Lung (tissue), 13 donors: ENCODE data around the gene SH2D7. TPM values are rescaled to one million over a fixed set of nuclear protein-coding genes. Genes with fewer than 3 reads are reported as not detected.
A peak's percentile ranks its signal among the peaks of the same experiment; 100 is the strongest.
"Not testable (repeated sequence)": the region's sequence is repeated elsewhere in the genome, so short reads cannot be mapped to it uniquely, and the experiment has no call there.

Experiments used
- ATAC-seq: fragments of 200-7000 bp; cut with Tn5 transposase; one replicate; pipeline ENCODE4 v1.9.1; 2020; ENCODE audit warnings: moderate number of reproducible peaks; ENCODE audit not compliant: insufficient read depth, low FRiP score
- DNase-seq, 3 donors: peaks; one replicate each; pipeline ENCODE4 v3.0.0-alpha.2; 2013 to 2017
- H3K27ac ChIP-seq, 2 donors: one replicate each; pipeline ENCODE4 v1.5.1; 2013; ENCODE audit warnings: mild to moderate bottlenecking in 2 of 2, moderate library complexity in 2 of 2, control low read depth in 1 of 2, inconsistent platforms in 1 of 2, low read depth in 1 of 2, low read length in 1 of 2
- H3K27me3 ChIP-seq, 3 donors: one replicate each; pipeline ENCODE4 v1.5.1; 2013; ENCODE audit warnings: low read length in 2 of 3; ENCODE audit not compliant: control insufficient read depth in 3 of 3, insufficient read depth in 3 of 3
- H3K36me3 ChIP-seq, 4 donors: one replicate each; pipeline ENCODE4 v1.5.1; 2013; ENCODE audit warnings: low read length in 4 of 4, mild to moderate bottlenecking in 1 of 4, moderate library complexity in 1 of 4; ENCODE audit not compliant: control insufficient read depth in 4 of 4, insufficient read depth in 4 of 4
- H3K4me1 ChIP-seq, 5 donors: one replicate each; pipeline ENCODE4 v1.5.1; 2013; ENCODE audit warnings: low read length in 5 of 5, mild to moderate bottlenecking in 2 of 5, moderate library complexity in 1 of 5; ENCODE audit not compliant: control insufficient read depth in 5 of 5, insufficient read depth in 5 of 5
- H3K4me3 ChIP-seq: one replicate; pipeline ENCODE4 v1.5.1; 2013; ENCODE audit warnings: mild to moderate bottlenecking, control low read depth, moderate library complexity
- H3K9ac ChIP-seq, 2 donors: one replicate each; pipeline ENCODE4 v1.5.1; 2013; ENCODE audit warnings: low read length in 2 of 2, control low read depth in 1 of 2; ENCODE audit not compliant: insufficient read depth in 1 of 2
- H3K9me3 ChIP-seq, 4 donors: one replicate each; pipeline ENCODE4 v1.5.1; 2013; ENCODE audit warnings: low read length in 3 of 4, mild to moderate bottlenecking in 1 of 4, moderate library complexity in 1 of 4; ENCODE audit not compliant: control insufficient read depth in 4 of 4, insufficient read depth in 3 of 4
- WGBS, 2 donors: extraction: QIAGEN DNeasy Blood & Tissue Kit; methylation state at CpG; one replicate each; pipeline ENCODE4 v1.1.7; 2013; 5-methylcytosine and 5-hydroxymethylcytosine counted together
- polyA plus RNA-seq, 2 donors: library from polyadenylated mRNA; stranded (reverse); fragments of 200-250 nt; gene quantifications; one replicate each; pipeline ENCODE4 v1.2.1, GENCODE V29; 2013
- small RNA-seq: library from RNA; depleted of rRNA; stranded (forward); fragments of <200 nt; gene quantifications from one replicate; pipeline ENCODE3, GENCODE V24; 2014; ENCODE audit warnings: low replicate concordance
- total RNA-seq, 2 donors: library from RNA; depleted of rRNA in 1 of 2; stranded (reverse); fragments of >200 nt in 1 of 2; gene quantifications; one replicate each; pipeline ENCODE4 v1.2.1, GENCODE V29; 2014 to 2021
- TF ChIP-seq, protein P1 (sequence below): IDR thresholded peaks from 2 replicates; pipeline ENCODE4 v1.5.1; 2012; ENCODE audit warnings: mild to moderate bottlenecking; ENCODE audit errors: control extremely low read depth, extremely low read depth
- donor health status: control.
- donor health status: control.
- donor health status: Bipolar disorder and iron deficiency.
- donor health status: healthy.
- donor health status: DM: yes; HTN: yes; CAD: no.

SH2D7 gene
- total and polyA plus RNA-seq, 4 donors = 0.04 to 0.25 TPM; not detected in 2

DNA sequence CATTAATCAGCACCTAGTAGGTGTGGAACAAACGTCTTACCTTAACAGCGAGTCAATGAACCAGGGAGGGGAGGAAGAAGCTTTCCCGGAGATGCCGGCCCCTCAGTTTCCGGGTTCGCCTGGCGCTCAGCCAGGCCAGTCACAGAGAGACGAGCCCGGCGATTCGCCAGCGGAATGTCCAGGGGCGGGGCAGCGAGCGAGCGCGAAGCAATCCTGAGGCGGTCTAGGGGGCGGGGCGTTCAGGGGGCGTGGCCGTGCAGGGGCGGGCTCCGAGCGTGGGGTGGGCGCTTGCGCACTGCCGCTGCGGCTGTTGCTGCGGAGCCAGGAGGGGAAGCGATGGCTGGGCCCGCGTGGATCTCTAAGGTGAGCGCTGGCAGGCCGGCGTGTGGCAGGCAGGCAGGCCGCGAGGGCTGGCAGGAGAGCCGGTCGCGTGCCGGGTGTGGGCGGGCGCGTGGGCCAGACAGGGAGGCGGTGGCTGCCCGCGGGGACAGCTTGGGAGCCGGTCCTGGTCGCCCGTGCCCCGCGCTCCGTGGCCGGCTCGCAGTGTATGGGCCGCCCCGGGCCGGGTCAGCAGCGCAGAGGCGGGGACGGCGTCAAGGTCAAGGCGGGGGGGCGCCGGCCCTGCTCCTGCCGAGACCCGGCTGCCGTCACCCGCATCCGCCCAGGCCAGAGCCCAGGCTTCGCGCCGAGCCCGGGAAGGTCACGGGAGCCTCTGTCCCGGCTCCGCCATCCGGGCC is 56.9 kb downstream of the SH2D7 start, which contains the start of gene IDH3A:
Gene IDH3A (plus strand): TSS at position 295 of the 737 bp plus-strand sequence. CDS start 42 bp downstream, at position 337.
- peak within 1 kb of the TSS in 1 of 2 donors; percentile 75 for H3K9ac ChIP-seq

DNA sequence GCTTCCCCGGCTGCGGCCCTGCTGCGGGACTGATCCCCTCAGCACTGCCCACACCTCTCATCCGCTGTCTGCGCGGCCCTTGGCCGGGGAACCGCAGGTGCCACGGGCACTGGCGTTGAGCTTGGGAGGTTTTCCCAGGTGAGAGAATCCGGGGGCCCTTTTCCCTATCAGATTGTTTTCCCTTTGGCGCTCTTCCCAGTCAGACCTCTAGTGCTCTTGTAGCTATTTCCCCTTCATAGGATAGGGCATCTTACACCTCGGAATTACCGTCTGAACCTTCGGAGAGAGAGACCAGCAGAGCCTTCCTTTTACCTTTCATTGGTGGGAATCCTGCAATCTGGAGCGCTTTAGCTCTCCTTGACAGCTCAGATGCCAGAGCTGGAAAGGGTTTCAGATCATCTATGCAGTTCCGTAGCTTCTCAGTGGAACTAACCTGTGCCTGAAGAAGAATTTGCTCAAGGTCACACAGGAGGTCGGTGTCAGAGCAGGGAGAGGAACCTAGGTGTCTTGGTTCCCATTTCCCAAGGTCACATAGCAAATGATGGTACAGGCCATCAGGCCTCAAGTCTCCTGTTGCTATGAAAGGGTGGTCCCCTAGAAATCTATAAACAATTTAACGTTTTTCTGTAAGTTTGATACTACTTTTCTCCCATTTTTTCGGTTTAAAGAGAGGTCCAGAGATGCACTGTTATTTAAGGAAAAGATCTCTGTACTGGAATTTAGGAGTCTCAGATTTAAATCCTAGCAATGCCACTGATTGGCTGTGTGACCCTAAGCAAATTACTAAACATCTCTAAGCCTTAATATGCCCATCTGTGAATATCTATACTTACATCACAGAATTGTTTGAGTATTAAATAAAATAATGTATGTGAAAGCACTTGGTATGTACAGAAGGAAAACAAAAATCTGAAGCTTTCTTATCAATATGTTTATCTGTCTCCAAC is 57.7 kb downstream of the SH2D7 start:
- WGBS, 2 donors = 15% methylated on average over 20 of the region's 20 CpGs
- Histone ChIP-seq H3K9me3 (no peaks in the 10 kb centered on the region), H3K9ac (peak overlapping the region in 1 of 2 donors; percentile 75), H3K27ac (peak overlapping the region; percentile 89 to 95), H3K36me3 (peaks cover 0 to 2% (median 0%) of the 10 kb centered on the region in 4 donors), H3K4me1 (peaks cover 0 to 15% (median 7%) of the 10 kb centered on the region in 5 donors), H3K27me3 (no peaks in the 10 kb centered on the region), H3K4me3 (peak overlapping the region; percentile 69)
- ATAC-seq (peak; percentile 30), DNase-seq (peak; percentile 40 to 67 (median 58))
- TF ChIP-seq, protein P1, sequence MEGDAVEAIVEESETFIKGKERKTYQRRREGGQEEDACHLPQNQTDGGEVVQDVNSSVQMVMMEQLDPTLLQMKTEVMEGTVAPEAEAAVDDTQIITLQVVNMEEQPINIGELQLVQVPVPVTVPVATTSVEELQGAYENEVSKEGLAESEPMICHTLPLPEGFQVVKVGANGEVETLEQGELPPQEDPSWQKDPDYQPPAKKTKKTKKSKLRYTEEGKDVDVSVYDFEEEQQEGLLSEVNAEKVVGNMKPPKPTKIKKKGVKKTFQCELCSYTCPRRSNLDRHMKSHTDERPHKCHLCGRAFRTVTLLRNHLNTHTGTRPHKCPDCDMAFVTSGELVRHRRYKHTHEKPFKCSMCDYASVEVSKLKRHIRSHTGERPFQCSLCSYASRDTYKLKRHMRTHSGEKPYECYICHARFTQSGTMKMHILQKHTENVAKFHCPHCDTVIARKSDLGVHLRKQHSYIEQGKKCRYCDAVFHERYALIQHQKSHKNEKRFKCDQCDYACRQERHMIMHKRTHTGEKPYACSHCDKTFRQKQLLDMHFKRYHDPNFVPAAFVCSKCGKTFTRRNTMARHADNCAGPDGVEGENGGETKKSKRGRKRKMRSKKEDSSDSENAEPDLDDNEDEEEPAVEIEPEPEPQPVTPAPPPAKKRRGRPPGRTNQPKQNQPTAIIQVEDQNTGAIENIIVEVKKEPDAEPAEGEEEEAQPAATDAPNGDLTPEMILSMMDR = no peak

More for the DNA sequence above, 56.9 kb downstream of the SH2D7 start, which contains the start of gene IDH3A:
- DNase-seq = peak; percentile 98 to 99 (median 99)
- TF ChIP-seq, protein P1 = no peak
- Histone ChIP-seq H3K4me3 (peak within 1 kb of the TSS; percentile 69), H3K36me3 (no peaks in the 10 kb centered on the region), H3K27ac (peak within 1 kb of the TSS; percentile 89 to 95), H3K4me1 (peaks cover 0 to 15% (median 5%) of the 10 kb centered on the region in 5 donors), H3K27me3 (no peaks in the 10 kb centered on the region), H3K9me3 (no peaks in the 10 kb centered on the region)
- ATAC-seq = peak; percentile 100
- 0% methylated on average over 61 to 79 of the region's 79 CpGs for WGBS, 2 donors

DNA sequence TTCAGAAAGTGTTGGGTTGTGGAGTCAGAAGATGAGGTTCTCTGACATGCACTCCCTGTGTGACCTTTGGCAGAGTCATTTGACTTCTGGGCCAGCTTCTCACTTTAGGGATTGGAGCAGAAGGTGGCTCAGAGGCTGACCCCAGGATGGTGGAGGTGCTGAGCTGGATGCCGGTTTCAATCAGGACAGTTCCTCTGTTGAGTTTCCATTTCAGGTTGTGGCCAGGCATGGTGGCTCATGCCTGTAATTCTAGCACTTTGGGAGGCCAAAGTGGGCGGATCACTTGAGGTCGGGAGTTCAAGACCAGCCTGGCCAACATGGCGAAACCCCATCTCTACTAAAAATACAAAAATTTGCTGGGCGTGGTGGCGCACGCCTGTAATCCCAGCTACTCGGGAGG is 58.7 kb downstream of the SH2D7 start:
- not testable (repeated sequence) for H3K9ac ChIP-seq, H3K4me3 ChIP-seq, H3K27me3 ChIP-seq, DNase-seq, H3K36me3 ChIP-seq, ATAC-seq, H3K9me3 ChIP-seq
- H3K27ac ChIP-seq = peak overlapping the region in 1 of 2 donors; percentile 17
- peaks cover 0 to 22% (median 10%) of the 10 kb centered on the region in 5 donors for H3K4me1 ChIP-seq
- 92 to 93% methylated on average over 8 of the region's 8 CpGs for WGBS, 2 donors

Small RNA genes within 50 kb of the gene (small RNA-seq; reads per million reads assigned to genes)
- not detected for gene RF00092

Other genes starting within 250 kb of the SH2D7 start
- 10 to 100 TPM; 54.5 to 62.9 TPM for gene TBC1D2B, start 14.8 kb upstream of the SH2D7 start, total RNA-seq
- 10 to 100 TPM; 21.8 to 23.3 TPM for gene TBC1D2B, start 14.8 kb upstream of the SH2D7 start, polyA plus RNA-seq
- 1 to 10 TPM; 2.8 to 9.8 TPM for gene CIB2, start 38.9 kb downstream of the SH2D7 start, total RNA-seq
- gene CIB2, start 38.9 kb downstream of the SH2D7 start, polyA plus RNA-seq = 1 to 10 TPM in 1 of 2 donors, under 1 TPM in 1; 0.95 to 1.5 TPM
- 10 to 100 TPM; 55.0 to 83.2 TPM for gene IDH3A, start 56.8 kb downstream of the SH2D7 start, total RNA-seq
- 10 to 100 TPM; 28.6 to 36.0 TPM for gene IDH3A, start 56.8 kb downstream of the SH2D7 start, polyA plus RNA-seq
- gene ACSBG1, start 142.0 kb downstream of the SH2D7 start, total RNA-seq = 1 to 10 TPM; 3.5 to 7.9 TPM
- gene ACSBG1, start 142.0 kb downstream of the SH2D7 start, polyA plus RNA-seq = 1 to 10 TPM in 1 of 2 donors, under 1 TPM in 1; 0.47 to 1.5 TPM
- gene DNAJA4, start 172.0 kb downstream of the SH2D7 start, total RNA-seq = 10 to 100 TPM; 42.7 to 74.6 TPM
- gene DNAJA4, start 172.0 kb downstream of the SH2D7 start, polyA plus RNA-seq = 10 to 100 TPM; 19.3 to 25.1 TPM
- gene SKIC8, start 207.0 kb downstream of the SH2D7 start, total RNA-seq = 10 to 100 TPM; 45.1 to 64.9 TPM
- 10 to 100 TPM; 51.0 to 57.2 TPM for gene SKIC8, start 207.0 kb downstream of the SH2D7 start, polyA plus RNA-seq
- gene CRABP1, start 247.8 kb downstream of the SH2D7 start, total RNA-seq = 1 to 10 TPM in 1 of 2 donors, not detected in 1; 1.1 TPM
- gene CRABP1, start 247.8 kb downstream of the SH2D7 start, polyA plus RNA-seq = not detected